ENCODE data around the gene GEN1. TPM values are rescaled to one million over a fixed set of nuclear protein-coding genes. Genes with fewer than 3 reads are reported as not detected.

Gene GEN1
- total RNA-seq, 1 donor from 2014 or later: 9.1 TPM

DNA sequence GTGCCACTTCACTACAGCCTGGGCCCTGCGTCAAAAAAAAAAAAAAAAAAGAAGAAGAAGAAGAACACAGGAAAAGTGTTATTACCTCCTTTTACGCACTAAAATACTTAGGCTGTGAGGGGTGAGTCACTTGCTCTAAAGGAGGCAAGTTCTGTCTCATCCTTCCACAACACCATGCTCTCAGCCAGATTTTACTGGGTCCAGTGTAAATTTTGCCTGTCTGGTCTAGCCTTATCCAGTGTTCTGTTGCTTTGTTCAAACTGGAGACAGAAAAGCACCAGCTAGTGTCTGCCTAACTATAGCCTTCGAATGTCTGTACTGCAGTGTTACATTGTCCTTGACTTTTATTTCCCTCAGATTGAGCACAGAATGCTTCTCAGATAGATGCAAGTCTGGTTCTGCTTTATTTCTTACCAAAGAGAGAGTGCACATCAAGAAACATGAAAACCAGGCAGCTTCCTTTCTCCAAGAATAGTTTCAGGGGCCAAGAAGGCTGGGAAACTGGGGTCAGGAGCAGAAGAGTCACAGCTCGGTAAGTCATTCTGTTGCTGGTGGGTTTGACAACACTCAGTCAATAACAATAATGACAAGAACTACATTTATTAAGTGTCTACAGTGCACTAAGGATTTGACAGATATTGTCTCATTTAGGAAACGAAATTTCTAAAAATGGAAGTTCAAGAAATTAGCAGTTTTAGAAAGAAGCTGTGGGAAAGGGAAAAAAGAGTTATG is 59.2 kb downstream of the GEN1 start:
- no peaks in the 10 kb centered on the region for H3K36me3 ChIP-seq (ENCODE audit: control insufficient read depth, insufficient read depth, low read length)
- TF ChIP-seq CTCF (IDR thresholded peaks at IDR 0.05; ENCODE audit: insufficient read depth, low read length, poor library complexity, severe bottlenecking): no peak
- no peak for DNase-seq (ENCODE audit: low read depth)
- no peak overlapping the region for H3K4me3 ChIP-seq (ENCODE audit: low read depth, low read length)
- no peaks in the 10 kb centered on the region for H3K27me3 ChIP-seq (ENCODE audit: control insufficient read depth, insufficient read depth, low read length)

- H3K4me3 ChIP-seq (ENCODE audit: low read depth, low read length): no peak overlapping the region
- no peaks in the 10 kb centered on the region for H3K36me3 ChIP-seq (ENCODE audit: control insufficient read depth, insufficient read depth, low read length)
- no peaks in the 10 kb centered on the region for H3K27me3 ChIP-seq (ENCODE audit: control insufficient read depth, insufficient read depth, low read length)
- no peak for DNase-seq (ENCODE audit: low read depth)
- no peak for TF ChIP-seq CTCF (IDR thresholded peaks at IDR 0.05; ENCODE audit: insufficient read depth, low read length, poor library complexity, severe bottlenecking)
Measured at GRCh38 chr2:17813742-17814473, 60.0 kb downstream of the GEN1 start.

GRCh38 chr2:17814601-17815000 is 60.7 kb downstream of the GEN1 start:
- no peak overlapping the region for H3K4me3 ChIP-seq (ENCODE audit: low read depth, low read length)
- no peak for TF ChIP-seq CTCF (IDR thresholded peaks at IDR 0.05; ENCODE audit: insufficient read depth, low read length, poor library complexity, severe bottlenecking)
- no peaks in the 10 kb centered on the region for H3K36me3 ChIP-seq (ENCODE audit: control insufficient read depth, insufficient read depth, low read length)
- no peak for DNase-seq (ENCODE audit: low read depth)
- no peaks in the 10 kb centered on the region for H3K27me3 ChIP-seq (ENCODE audit: control insufficient read depth, insufficient read depth, low read length)

- DNase-seq (ENCODE audit: low read depth): no peak
- no peak for TF ChIP-seq CTCF (IDR thresholded peaks at IDR 0.05; ENCODE audit: insufficient read depth, low read length, poor library complexity, severe bottlenecking)
- Histone ChIP-seq H3K4me3 (ENCODE audit: low read depth, low read length) (no peak overlapping the region), H3K27me3 (ENCODE audit: control insufficient read depth, insufficient read depth, low read length) (no peaks in the 10 kb centered on the region), H3K36me3 (ENCODE audit: control insufficient read depth, insufficient read depth, low read length) (no peaks in the 10 kb centered on the region)
Measured at GRCh38 chr2:17815468-17816184, 61.7 kb downstream of the GEN1 start.

DNA sequence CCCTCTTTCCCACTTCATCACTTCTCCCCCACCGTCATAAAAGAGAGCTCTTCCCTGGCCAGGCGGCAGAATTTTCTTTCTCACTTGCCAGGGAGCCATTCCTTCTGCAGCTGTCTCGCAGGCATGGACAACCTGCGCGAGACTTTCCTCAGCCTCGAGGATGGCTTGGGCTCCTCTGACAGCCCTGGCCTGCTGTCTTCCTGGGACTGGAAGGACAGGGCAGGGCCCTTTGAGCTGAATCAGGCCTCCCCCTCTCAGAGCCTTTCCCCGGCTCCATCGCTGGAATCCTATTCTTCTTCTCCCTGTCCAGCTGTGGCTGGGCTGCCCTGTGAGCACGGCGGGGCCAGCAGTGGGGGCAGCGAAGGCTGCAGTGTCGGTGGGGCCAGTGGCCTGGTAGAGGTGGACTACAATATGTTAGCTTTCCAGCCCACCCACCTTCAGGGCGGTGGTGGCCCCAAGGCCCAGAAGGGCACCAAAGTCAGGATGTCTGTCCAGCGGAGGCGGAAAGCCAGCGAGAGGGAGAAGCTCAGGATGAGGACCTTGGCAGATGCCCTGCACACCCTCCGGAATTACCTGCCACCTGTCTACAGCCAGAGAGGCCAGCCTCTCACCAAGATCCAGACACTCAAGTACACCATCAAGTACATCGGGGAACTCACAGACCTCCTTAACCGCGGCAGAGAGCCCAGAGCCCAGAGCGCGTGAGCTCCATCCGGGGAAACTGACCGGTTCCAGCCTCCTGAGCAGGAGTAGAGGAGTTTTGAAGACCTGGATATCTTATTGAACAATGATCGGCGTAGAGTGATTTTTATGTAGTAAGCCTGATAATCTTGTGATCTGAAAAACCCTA is 62.7 kb downstream of the GEN1 start, which contains the start of gene MSGN1:
TSS of gene MSGN1 (plus strand) at position 65 of the 850 bp plus-strand sequence. CDS start at position 124, 59 bp downstream.
- H3K4me3 ChIP-seq (ENCODE audit: low read depth, low read length): no peak within 1 kb of the TSS
- no peaks in the 10 kb centered on the region for H3K36me3 ChIP-seq (ENCODE audit: control insufficient read depth, insufficient read depth, low read length)
- no peak for DNase-seq (ENCODE audit: low read depth)
- no peak for TF ChIP-seq CTCF (IDR thresholded peaks at IDR 0.05; ENCODE audit: insufficient read depth, low read length, poor library complexity, severe bottlenecking)
- no peaks in the 10 kb centered on the region for H3K27me3 ChIP-seq (ENCODE audit: control insufficient read depth, insufficient read depth, low read length)
